Measurements from ENCODE around the gene IFIT3.

GRCh38 chr10:89329151-89329550, 1.4 kb downstream of the IFIT3 start:
- TF ChIP-seq CTCF (IDR thresholded peaks at IDR 0.05) (no peak), NR3C1 (IDR thresholded peaks at IDR 0.05) (no peak), CEBPB (IDR thresholded peaks at IDR 0.05) (no peak), POLR2A (IDR thresholded peaks at IDR 0.05; ENCODE audit: low read length) (no peak), EHMT2 (IDR thresholded peaks at IDR 0.05; ENCODE audit: low read depth) (no peak), CHD2 (IDR thresholded peaks at IDR 0.05; ENCODE audit: low read length, partially characterized antibody) (no peak), EP300 (IDR thresholded peaks at IDR 0.05) (no peak), REST (IDR thresholded peaks at IDR 0.05) (no peak), NFE2L2 (conservative IDR thresholded peaks at IDR 0.05; ENCODE audit: low read length) (no peak), CHD4 (IDR thresholded peaks at IDR 0.05; ENCODE audit: borderline replicate concordance) (no peak)

Data from A549 (cell line).